ENCODE results near the gene TGOLN2. TPM values are rescaled to one million over a fixed set of nuclear protein-coding genes. Genes with fewer than 3 reads are reported as not detected.
"Not testable (repeated sequence)": the region's sequence is repeated elsewhere in the genome, so short reads cannot be mapped to it uniquely, and the experiment has no call there.

Gene TGOLN2
- polyA plus RNA-seq (ENCODE audit: insufficient read length): 65.4 TPM

- DNase-seq: peak; percentile 95
Measured at GRCh38 chr2:85327822-85328617, at the start of gene TGOLN2. Gene TGOLN2 (minus strand): TSS chr2:85327989. CDS start chr2:85327962, 27 bp downstream.

DNA sequence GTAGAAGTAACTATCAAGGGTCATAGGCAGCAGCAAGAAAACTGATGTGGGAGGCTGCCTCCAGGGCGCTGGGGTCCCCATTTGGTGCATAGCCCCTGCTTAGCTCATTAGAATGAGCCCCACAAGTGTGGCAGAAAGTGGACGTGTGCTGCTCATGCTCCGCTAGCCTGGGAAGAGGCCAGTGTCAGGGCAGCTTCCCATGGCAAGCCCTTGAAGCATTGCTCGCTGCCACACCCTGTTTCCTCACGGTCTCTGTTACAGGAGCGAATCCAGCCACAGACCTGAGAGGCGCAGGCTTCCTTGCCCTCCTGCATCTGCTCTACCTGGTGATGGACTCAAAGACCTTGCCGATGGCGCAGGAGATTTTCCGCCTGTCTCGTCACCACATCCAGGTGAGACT is 49.3 kb upstream of the TGOLN2 start:
- DNase-seq: no peak

DNA sequence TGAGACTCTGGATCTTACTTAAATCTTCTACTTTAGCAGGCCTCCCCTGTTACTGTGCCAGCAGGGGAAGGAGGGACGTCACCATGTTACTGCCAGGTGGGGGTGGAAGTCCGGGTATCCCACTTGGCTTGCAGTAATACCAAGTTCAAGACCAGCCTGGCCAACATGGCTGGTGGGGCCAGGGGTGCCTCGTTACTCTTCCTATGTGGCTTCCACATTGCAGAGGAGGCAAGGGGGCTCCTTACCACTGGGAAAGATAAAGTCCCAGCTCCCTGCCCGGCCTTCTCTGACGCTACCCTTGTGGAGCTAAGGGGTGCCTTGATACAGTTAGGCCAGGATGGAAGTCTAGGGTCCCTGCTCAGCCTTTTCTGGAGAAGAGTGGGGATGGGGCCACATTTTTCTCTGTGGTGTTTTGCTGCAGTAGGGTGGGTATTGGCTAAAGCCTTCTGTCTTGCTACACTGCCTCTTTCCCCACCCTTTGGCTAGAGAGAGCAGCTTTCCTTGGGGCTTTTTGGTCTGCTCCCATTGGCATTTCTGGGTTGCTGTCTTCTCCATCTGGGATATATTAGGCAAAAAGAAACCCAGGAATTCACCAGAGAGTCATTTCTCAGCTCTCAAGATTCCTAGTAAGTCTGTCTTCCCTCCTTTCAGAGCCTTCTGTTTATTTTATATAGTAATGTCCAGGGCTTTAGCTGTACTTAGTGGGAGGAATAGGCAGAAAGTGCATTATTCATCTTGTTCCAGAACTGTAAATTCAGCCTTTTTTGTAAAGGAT is 48.7 kb upstream of the TGOLN2 start:
- DNase-seq: no peak

GRCh38 chr2:85371045-85371444 is 43.3 kb upstream of the TGOLN2 start:
- DNase-seq: no peak

DNA sequence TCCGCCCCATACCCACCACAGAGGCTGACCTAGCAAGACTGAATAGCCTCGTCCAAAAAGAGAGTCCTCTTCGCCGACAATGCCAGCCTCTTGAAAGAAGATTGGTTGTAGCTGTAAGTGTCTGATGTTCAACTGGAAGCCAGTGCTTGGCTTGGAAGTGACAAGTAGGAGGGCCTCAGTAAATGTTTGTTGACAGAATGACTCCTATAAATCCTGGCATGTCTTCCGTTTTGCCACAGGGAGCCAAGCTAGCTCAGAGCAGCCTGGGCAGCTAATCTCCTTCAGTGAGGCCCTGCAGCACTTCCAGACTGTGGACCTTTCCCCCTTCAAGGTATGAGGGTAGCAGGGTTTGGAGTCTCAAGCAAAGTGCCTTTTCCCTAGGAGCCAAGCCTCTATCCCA is 41.7 kb upstream of the TGOLN2 start:
- DNase-seq: no peak

- DNase-seq: no peak
Measured at GRCh38 chr2:85368921-85369320, 41.1 kb upstream of the TGOLN2 start.

- no peak for DNase-seq
Measured at GRCh38 chr2:85367180-85367579, 39.4 kb upstream of the TGOLN2 start.

- DNase-seq: not testable (repeated sequence)
Measured at GRCh38 chr2:85362653-85363387, 35.0 kb upstream of the TGOLN2 start.

DNA sequence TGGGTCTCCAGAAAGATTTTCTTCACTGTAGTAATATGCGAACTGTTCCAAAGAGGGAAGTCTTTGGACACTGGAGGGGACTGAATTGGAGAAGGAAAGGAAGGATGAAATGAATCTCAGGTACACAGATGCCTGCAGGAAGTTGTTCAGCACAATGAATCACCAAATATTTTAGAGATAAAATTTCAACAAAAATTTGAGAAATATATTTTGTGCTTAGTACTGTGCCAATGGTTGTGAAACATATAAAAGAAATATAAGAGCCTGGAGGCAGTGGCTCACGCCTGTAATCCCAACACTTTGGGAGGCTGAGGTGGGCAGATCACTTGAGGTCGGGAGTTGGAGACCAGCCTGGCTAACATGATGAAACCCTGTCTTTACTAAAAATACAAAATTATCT is 29.9 kb upstream of the TGOLN2 start:
- DNase-seq: no peak

DNA sequence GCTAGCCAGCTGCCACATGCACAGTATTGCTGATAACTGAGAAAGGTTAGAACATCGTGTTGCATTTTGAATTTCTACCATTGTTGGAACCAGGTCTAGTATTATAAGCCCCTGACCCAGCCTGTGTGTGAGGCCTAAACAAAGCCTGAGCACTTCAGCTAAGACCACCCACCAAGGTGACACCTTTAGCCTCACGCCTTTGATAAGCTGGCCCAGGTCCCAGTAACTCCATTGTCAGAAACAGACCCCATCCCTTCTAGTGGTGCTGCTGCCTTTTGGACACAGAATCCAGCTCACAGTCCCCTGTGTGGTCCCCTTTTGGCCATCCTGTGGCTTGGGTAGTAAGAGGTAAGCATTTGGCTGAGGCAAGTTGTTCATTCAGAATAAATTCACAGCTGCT is 28.4 kb upstream of the TGOLN2 start:
- no peak for DNase-seq

GRCh38 chr2:85355521-85355920 is 27.7 kb upstream of the TGOLN2 start:
- no peak for DNase-seq

- no peak for DNase-seq
Measured at GRCh38 chr2:85355073-85355410, 27.3 kb upstream of the TGOLN2 start.

DNA sequence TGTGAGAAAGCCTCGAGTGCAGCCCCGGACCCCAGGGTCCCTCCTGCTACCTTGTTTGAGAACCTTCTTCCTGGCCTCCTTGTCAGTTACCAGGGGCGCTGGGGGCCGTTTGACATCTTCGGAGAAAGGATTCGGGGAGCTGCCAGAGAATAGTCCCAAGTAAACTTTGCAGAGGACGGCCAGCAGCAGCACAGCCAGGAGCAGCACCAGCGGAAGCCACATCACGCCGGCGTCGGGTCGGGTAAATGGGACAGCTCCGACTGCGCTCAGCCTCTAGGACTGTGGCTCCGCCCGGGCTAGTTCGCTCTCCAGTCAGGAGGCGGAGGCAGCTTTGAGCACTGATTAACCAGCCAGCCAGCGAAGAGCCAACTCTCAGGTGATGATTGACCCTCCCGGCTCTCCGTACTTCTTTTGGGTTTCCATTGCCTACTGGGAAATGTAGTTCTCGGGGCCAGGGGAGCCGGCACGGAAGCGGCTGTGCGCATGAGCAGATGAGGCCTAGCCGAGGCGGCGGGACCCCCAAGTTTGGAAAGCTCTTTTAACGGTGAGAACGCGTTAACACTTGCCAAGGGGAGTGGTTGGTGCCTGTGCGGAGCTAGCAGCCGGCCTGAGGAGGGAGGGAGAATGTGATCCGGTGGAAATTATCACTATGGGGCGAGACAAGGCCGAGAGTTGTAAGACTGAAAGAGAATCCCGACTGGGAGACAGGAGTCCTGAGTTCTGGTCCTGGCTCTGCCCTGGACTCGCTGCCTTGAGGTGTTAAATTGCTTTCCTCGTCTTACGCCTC is 26.7 kb upstream of the TGOLN2 start, which contains the start of the genes ELMOD3 and RETSAT:
TSS of gene ELMOD3 (plus strand) at position 484 of the 787 bp plus-strand sequence. CDS start 2,430 bp downstream, outside the sequence.
TSS of gene RETSAT (minus strand) at position 243 of the 787 bp plus-strand sequence. CDS start at position 222, 21 bp downstream.
- DNase-seq: peak; percentile 98

DNA sequence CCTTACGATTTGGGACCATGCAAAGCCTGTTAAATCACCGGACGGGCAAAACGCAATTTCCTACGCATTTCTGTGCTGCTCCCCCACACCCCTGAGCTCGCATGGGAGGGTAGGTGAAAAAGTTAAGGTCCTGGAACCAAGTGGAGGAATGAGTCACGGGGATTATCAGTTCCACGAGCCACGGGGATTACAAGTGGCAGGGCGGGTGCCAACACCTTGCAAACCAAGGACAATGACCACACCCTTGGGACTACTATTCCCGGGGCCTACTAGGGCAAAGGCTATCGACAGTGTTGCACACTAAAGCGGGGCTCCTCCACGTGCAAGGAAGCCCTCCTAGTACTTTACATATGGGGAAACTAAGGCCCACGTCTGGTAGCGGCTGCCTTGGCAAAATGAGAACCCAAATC is 26.1 kb upstream of the TGOLN2 start:
- no peak for DNase-seq

DNA sequence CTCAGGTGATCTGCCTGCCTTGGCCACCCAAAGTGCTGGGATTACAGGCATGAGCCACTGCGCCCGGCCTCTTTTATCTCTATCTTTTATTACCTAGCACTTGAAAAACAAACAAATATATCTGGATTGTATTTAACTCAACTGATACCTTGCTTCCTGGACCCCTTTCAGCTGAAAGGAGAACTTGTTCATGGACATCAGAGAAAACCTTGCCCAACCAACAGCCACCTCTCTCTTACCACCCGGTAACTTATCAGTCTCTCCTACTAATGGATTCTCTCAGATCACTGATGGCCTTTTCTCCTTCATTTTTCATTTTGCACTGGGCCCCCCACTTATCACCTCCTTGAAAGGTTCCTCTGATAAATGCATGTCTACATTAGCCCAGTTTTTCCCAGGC is 19.8 kb upstream of the TGOLN2 start:
- DNase-seq: no peak

- no peak for DNase-seq
Measured at GRCh38 chr2:85344356-85344954, 16.7 kb upstream of the TGOLN2 start.

GRCh38 chr2:85343207-85343895 is 15.6 kb upstream of the TGOLN2 start:
- DNase-seq: not testable (repeated sequence)

- no peak for DNase-seq
Measured at GRCh38 chr2:85342156-85342555, 14.4 kb upstream of the TGOLN2 start.

GRCh38 chr2:85341269-85342029 is 13.7 kb upstream of the TGOLN2 start:
- DNase-seq: no peak

All from hindlimb muscle (tissue), 1 donor.